GM19455 (cell line): ENCODE measurements around the gene SYCN.
"Not testable (repeated sequence)": the region's sequence is repeated elsewhere in the genome, so short reads cannot be mapped to it uniquely, and the experiment has no call there.

ENCODE experiments used
- ATAC-seq: cut with Tn5 transposase; IDR thresholded peaks from one replicate; pipeline ENCODE4 v1.9.1; 2021; ENCODE audit not compliant: unreplicated experiment

SYCN gene

GRCh38 chr19:39230096-39230764 is 26.2 kb upstream of the SYCN start:
- no peak for ATAC-seq

GRCh38 chr19:39224910-39225309 is 20.8 kb upstream of the SYCN start:
- no peak for ATAC-seq

- no peak for ATAC-seq
Measured at GRCh38 chr19:39223703-39224279, 19.7 kb upstream of the SYCN start.

- ATAC-seq, result not testable (repeated sequence)
Measured at GRCh38 chr19:39219108-39219507, 15.0 kb upstream of the SYCN start.

- ATAC-seq, result no peak
Measured at GRCh38 chr19:39218230-39219007, 14.4 kb upstream of the SYCN start.

GRCh38 chr19:39217094-39217493 is 13.0 kb upstream of the SYCN start:
- no peak for ATAC-seq

GRCh38 chr19:39215323-39215722 is 11.3 kb upstream of the SYCN start:
- ATAC-seq, result not testable (repeated sequence)

- no peak for ATAC-seq
Measured at GRCh38 chr19:39212375-39212742, 8.3 kb upstream of the SYCN start.

GRCh38 chr19:39211731-39212374 is 7.8 kb upstream of the SYCN start:
- no peak for ATAC-seq

- ATAC-seq, result no peak
Measured at GRCh38 chr19:39209196-39209595, 5.1 kb upstream of the SYCN start.

- ATAC-seq, result no peak
Measured at GRCh38 chr19:39208175-39208795, 4.2 kb upstream of the SYCN start.

- no peak for ATAC-seq
Measured at GRCh38 chr19:39207293-39207836, 3.3 kb upstream of the SYCN start.

GRCh38 chr19:39206122-39206521 is 2.1 kb upstream of the SYCN start:
- ATAC-seq, result no peak

- no peak for ATAC-seq
Measured at GRCh38 chr19:39205449-39205764, 1.3 kb upstream of the SYCN start.

- ATAC-seq, result no peak
Measured at GRCh38 chr19:39202998-39203355, 1.1 kb downstream of the SYCN start.

GRCh38 chr19:39200803-39201115 is 3.3 kb downstream of the SYCN start:
- ATAC-seq, result no peak

GRCh38 chr19:39200066-39200802 is 3.8 kb downstream of the SYCN start:
- no peak for ATAC-seq

GRCh38 chr19:39199025-39199424 is 5.0 kb downstream of the SYCN start:
- no peak for ATAC-seq

- ATAC-seq, result no peak
Measured at GRCh38 chr19:39197808-39198207, 6.3 kb downstream of the SYCN start.

- ATAC-seq, result no peak
Measured at GRCh38 chr19:39196860-39197562, 7.1 kb downstream of the SYCN start, which contains the start of gene NCCRP1. TSS of gene NCCRP1 (plus strand) at chr19:39196964. CDS start at chr19:39196983, 19 bp downstream.
